A549 (cell line): ENCODE data around the gene BEST2. TPM values are rescaled to one million over a fixed set of nuclear protein-coding genes. Genes with fewer than 3 reads are reported as not detected.
A peak's percentile ranks its signal among the peaks of the same experiment; 100 is the strongest.

ENCODE experiments used
- ATAC-seq, 2 experiments: fragments of 200-7000 bp in 1 of 2; fragments of >200 bp in 1 of 2; cut with Nextera tagmentation in 1 of 2; cut with Tn5 transposase in 1 of 2; 3 replicates each; pipeline versions ENCODE4 v1.8.0 to v1.9.1; 2018 to 2020; ENCODE audit warnings: mild to moderate bottlenecking in 1 of 2, moderate library complexity in 1 of 2
- CTCF ChIA-PET: fragments of 300-600 bp; sonication (Branson Sonifier 250); formaldehyde crosslinking; extraction: SDS; loops from one replicate; lab custom pipeline; 2021; ENCODE audit warnings: antibody characterized with exemption, inconsistent platforms; lab: Yijun Ruan, JAX
- POLR2A ChIA-PET: fragments of 350-600 bp; formaldehyde crosslinking; extraction: SDS; loops from one replicate; lab custom pipeline; 2021; ENCODE audit warnings: antibody characterized with exemption, inconsistent platforms; lab: Yijun Ruan, JAX
- DNase-seq, 2 experiments: peaks; one replicate each; pipeline versions ENCODE4 v3.0.0 to v3.0.0-alpha.2; 2011 to 2016; ENCODE audit warnings: low read depth in 1 of 2, low spot score in 1 of 2
- FAIRE-seq: peaks from 2 replicates; lab custom pipeline; 2011; peaks lifted over from hg19 to GRCh38; lab: Jason Lieb, UNC
- H3K27ac ChIP-seq, 2 experiments: fragments of >200 bp; sonication (Bioruptor Twin); formaldehyde crosslinking; 3 replicates each; pipeline ENCODE4 v1.5.1; 2016 to 2017
- H3K4me1 ChIP-seq: fragments of >200 bp; sonication (Bioruptor Twin); formaldehyde crosslinking; 3 replicates; pipeline ENCODE4 v1.6.1; 2016
- H3K4me2 ChIP-seq: fragments of >200 bp; sonication (Bioruptor Twin); formaldehyde crosslinking; 3 replicates; pipeline ENCODE4 v1.6.1; 2016
- H3K4me3 ChIP-seq: fragments of >200 bp; sonication (Bioruptor Twin); formaldehyde crosslinking; 3 replicates; pipeline ENCODE4 v1.5.1; 2016
- H3K9me3 ChIP-seq: fragments of >200 bp; sonication (Bioruptor Twin); formaldehyde crosslinking; 3 replicates; pipeline ENCODE4 v1.6.1; 2016
- ATOH8 ChIP-seq: fragments of 250-450 bp; sonication (Bioruptor Pico); IDR thresholded peaks from 2 replicates; pipeline ENCODE4 v1.5.0; 2020; ENCODE audit warnings: low read depth, mild to moderate bottlenecking, moderate library complexity
- BHLHE40 ChIP-seq: IDR thresholded peaks from 2 replicates; pipeline ENCODE4 v1.6.1; 2012; ENCODE audit warnings: low read depth, low read length, inconsistent platforms
- CTCF ChIP-seq: fragments of >200 bp; sonication (Bioruptor Twin); formaldehyde crosslinking; IDR thresholded peaks from 3 replicates; pipeline ENCODE4 v1.5.1; 2016
- ELK1 ChIP-seq: fragments of 150-350 bp; IDR thresholded peaks from 2 replicates; pipeline ENCODE4 v1.6.1; 2014; ENCODE audit warnings: low read depth, mild to moderate bottlenecking, low read length
- EP300 ChIP-seq, 2 experiments: fragments of >200 bp; sonication (Bioruptor Twin); formaldehyde crosslinking; IDR thresholded peaks; 2 replicates in 1 of 2; 3 replicates in 1 of 2; pipeline ENCODE4 v1.6.1; 2016 to 2017
- ESRRA ChIP-seq: fragments of 150-350 bp; IDR thresholded peaks from 2 replicates; pipeline ENCODE4 v1.6.1; 2014; ENCODE audit warnings: mild to moderate bottlenecking, low read length, borderline replicate concordance
- FOSL2 ChIP-seq, 2 experiments: fragments of 450-650 bp in 1 of 2; fragments of >200 bp in 1 of 2; sonication (Bioruptor Twin) in 1 of 2; formaldehyde crosslinking; IDR thresholded peaks; 2 replicates each; pipeline versions ENCODE4 v1.5.0 to v1.6.1; 2016 to 2020; ENCODE audit warnings: mild to moderate bottlenecking in 1 of 2, moderate library complexity in 1 of 2
- FOXS1 ChIP-seq: fragments of 250-450 bp; sonication (Bioruptor Pico); IDR thresholded peaks from 2 replicates; pipeline ENCODE4 v1.5.0; 2020; ENCODE audit warnings: mild to moderate bottlenecking, moderate library complexity
- GATA3 ChIP-seq: IDR thresholded peaks from 2 replicates; pipeline ENCODE4 v1.6.1; 2012; ENCODE audit warnings: borderline replicate concordance
- HDAC2 ChIP-seq: fragments of 200-600 bp; sonication (generic); IDR thresholded peaks from 2 replicates; pipeline ENCODE4 v1.6.1; 2016
- HOXB5 ChIP-seq: fragments of 250-450 bp; sonication (Bioruptor Pico); IDR thresholded peaks from 2 replicates; pipeline ENCODE4 v1.5.0; 2020; ENCODE audit warnings: mild to moderate bottlenecking, moderate library complexity
- JUN ChIP-seq, 2 experiments: fragments of >200 bp; sonication (Bioruptor Twin); formaldehyde crosslinking; IDR thresholded peaks; 2 replicates in 1 of 2; 3 replicates in 1 of 2; pipeline ENCODE4 v1.6.1; 2016 to 2017
- KDM1A ChIP-seq: fragments of 200-600 bp; sonication (generic); IDR thresholded peaks from 2 replicates; pipeline ENCODE4 v1.6.1; 2016; ENCODE audit warnings: low read depth, mild to moderate bottlenecking
- MAFK ChIP-seq: fragments of 450-650 bp; IDR thresholded peaks from 2 replicates; pipeline ENCODE4 v1.6.1; 2014; ENCODE audit not compliant: partially characterized antibody
- MYC ChIP-seq: IDR thresholded peaks from 2 replicates; pipeline ENCODE4 v1.6.1; 2012; ENCODE audit warnings: mild to moderate bottlenecking, inconsistent platforms, low read length, improper control_type of control experiment, borderline replicate concordance
- PBX3 ChIP-seq: IDR thresholded peaks from 2 replicates; pipeline ENCODE4 v1.6.1; 2012
- POLR2A ChIP-seq: IDR thresholded peaks from 2 replicates; pipeline ENCODE4 v1.6.1; 2012; ENCODE audit warnings: mild to moderate bottlenecking, low read length
- RFX5 ChIP-seq: fragments of 450-650 bp; IDR thresholded peaks from 2 replicates; pipeline ENCODE4 v1.7.1; 2014; ENCODE audit warnings: antibody characterized with exemption, mild to moderate bottlenecking, moderate library complexity
- SMC3 ChIP-seq: fragments of >200 bp; sonication (Bioruptor Twin); formaldehyde crosslinking; IDR thresholded peaks from 3 replicates; pipeline ENCODE4 v1.6.1; 2018; ENCODE audit warnings: inconsistent platforms
- WGBS: methylation state at CpG from one replicate; pipeline ENCODE4 v1.1.6; 2017; ENCODE audit errors: missing lambda C conversion rate; 5-methylcytosine and 5-hydroxymethylcytosine counted together
- polyA plus RNA-seq, 4 experiments: library from polyadenylated mRNA; depleted of rRNA in 3 of 4; stranded (reverse); fragments of >200 nt; fragmentation: RNase III in 1 of 4; extraction: RNeasy Plus Mini Kit Qiagen cat#74134 plus additional on column Dnase treatment in 1 of 4; gene quantifications; 2 replicates in 3 of 4; 3 replicates in 1 of 4; pipeline ENCODE4 v1.2.3, GENCODE V29; 2011 to 2017
- TF ChIP-seq, protein P1 (sequence below): IDR thresholded peaks from 2 replicates; pipeline ENCODE4 v1.6.1; 2012
- TF ChIP-seq, protein P2 (sequence below): fragments of >200 bp; sonication (Bioruptor Twin); formaldehyde crosslinking; IDR thresholded peaks from 3 replicates; pipeline ENCODE4 v1.6.1; 2016

The BEST2 gene
- polyA plus RNA-seq, 2 of the 4 experiments (the other 2 are of a cell fraction): not detected

DNA sequence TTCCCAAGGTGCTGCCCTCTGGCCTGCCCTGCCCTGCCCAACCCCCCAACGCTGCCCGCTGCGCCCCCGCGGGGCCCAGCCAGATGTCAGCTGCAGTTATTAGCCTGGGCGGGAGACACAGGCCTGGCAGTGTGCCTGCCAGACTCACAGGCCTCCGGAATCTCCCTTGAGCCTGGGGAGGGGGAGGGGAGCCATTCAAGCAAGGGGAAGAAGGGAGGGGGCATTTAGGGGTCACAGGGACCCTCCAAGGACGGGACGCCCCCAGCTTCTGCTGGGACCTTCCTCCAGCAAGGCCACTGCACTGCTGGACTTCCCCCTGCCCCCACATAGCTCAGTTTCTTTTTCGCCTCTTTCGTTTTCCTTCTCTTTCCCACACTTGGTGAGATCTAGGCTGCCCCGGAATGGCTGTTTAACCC lies 37.1 kb downstream of the BEST2 start:
- Histone ChIP-seq H3K4me1 (peaks cover 63% of the 10 kb centered on the region), H3K9me3 (no peaks in the 10 kb centered on the region), H3K4me3 (peak overlapping the region; percentile 92), H3K27ac (peak overlapping the region; percentile 96 to 99), H3K4me2 (peak overlapping the region; percentile 99)
- POLR2A ChIA-PET: interaction anchor here (1.1 to 2.4 kb wide), 2 partner anchors 11 to 23 kb away, joined by 3 to 24 read pairs; no protein-coding TSS in a partner anchor
- DNase-seq: peak in 1 of 2 experiments; percentile 89
- CTCF ChIA-PET: interaction anchor here (1.0 to 5.0 kb wide), 5 partner anchors 11 to 31 kb away, joined by 3 to 58 read pairs (median 4); no protein-coding TSS in a partner anchor
- FAIRE-seq: no peak
- 1% methylated on average over 5 of the region's 12 CpGs for WGBS
- peak; percentile 82 for TF ChIP-seq ATOH8 (CRISPR knock-in tag)
- TF ChIP-seq SMC3: peak; percentile 33; the same call in 2 of the 3 replicates
- TF ChIP-seq FOXS1 (CRISPR knock-in tag): no peak
- TF ChIP-seq EP300 (IDR thresholded peaks at IDR 0.05): peak in 1 of 2 experiments; percentile 72; a peak in 2 of 5 replicates
- TF ChIP-seq PBX3: 0 out of 2 replicates have a peak, but pooled peaks have one; percentile 46
- peak; percentile 62 to 65; a peak in 3 of 5 replicates for TF ChIP-seq JUN (IDR thresholded peaks at IDR 0.05)
- TF ChIP-seq HDAC2: no peak
- TF ChIP-seq RFX5: no peak
- TF ChIP-seq GATA3: peak; percentile 72; the same call in 1 of the 2 replicates
- TF ChIP-seq, protein P1, sequence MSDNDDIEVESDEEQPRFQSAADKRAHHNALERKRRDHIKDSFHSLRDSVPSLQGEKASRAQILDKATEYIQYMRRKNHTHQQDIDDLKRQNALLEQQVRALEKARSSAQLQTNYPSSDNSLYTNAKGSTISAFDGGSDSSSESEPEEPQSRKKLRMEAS: peak; percentile 63; the same call in 1 of the 2 replicates
- peak; percentile 62; the same call in 1 of the 2 replicates for TF ChIP-seq ESRRA
- ATAC-seq: no peak

- Histone ChIP-seq H3K4me3 (peak overlapping the region; percentile 92), H3K9me3 (no peaks in the 10 kb centered on the region), H3K4me1 (peaks cover 59% of the 10 kb centered on the region), H3K4me2 (peak overlapping the region; percentile 99), H3K27ac (peak overlapping the region; percentile 96 to 99)
- no peak for FAIRE-seq
- ChIA-PET POLR2A (interaction anchor here (1.1 to 2.4 kb wide), 2 partner anchors 11 to 23 kb away, joined by 3 to 24 read pairs; no protein-coding TSS in a partner anchor), CTCF (interaction anchor here (0.8 to 5.0 kb wide), 5 partner anchors 12 to 58 kb away, joined by 3 to 58 read pairs (median 4); no protein-coding TSS in a partner anchor)
- peak in 1 of 2 experiments; percentile 5; a peak in 3 of 6 replicates for ATAC-seq
- 1% methylated on average over 9 of the region's 46 CpGs for WGBS
- peak in 1 of 2 experiments; percentile 53 for DNase-seq
- TF ChIP-seq POLR2A: 0 out of 2 replicates have a peak, but pooled peaks have one; percentile 1
- 0 out of 2 replicates have a peak, but pooled peaks have one; percentile 32 for TF ChIP-seq HDAC2
- TF ChIP-seq HOXB5 (CRISPR knock-in tag): 0 out of 2 replicates have a peak, but pooled peaks have one; percentile 25
- TF ChIP-seq JUN (IDR thresholded peaks at IDR 0.05): peak in 1 of 2 experiments; percentile 35; a peak in 3 of 5 replicates
- TF ChIP-seq MAFK: no peak
- TF ChIP-seq ESRRA: no peak
- TF ChIP-seq, protein P2, sequence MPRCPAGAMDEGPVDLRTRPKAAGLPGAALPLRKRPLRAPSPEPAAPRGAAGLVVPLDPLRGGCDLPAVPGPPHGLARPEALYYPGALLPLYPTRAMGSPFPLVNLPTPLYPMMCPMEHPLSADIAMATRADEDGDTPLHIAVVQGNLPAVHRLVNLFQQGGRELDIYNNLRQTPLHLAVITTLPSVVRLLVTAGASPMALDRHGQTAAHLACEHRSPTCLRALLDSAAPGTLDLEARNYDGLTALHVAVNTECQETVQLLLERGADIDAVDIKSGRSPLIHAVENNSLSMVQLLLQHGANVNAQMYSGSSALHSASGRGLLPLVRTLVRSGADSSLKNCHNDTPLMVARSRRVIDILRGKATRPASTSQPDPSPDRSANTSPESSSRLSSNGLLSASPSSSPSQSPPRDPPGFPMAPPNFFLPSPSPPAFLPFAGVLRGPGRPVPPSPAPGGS: 0 out of 3 replicates have a peak, but pooled peaks have one; percentile 33
Measured at GRCh38 chr19:12789098-12789903, 37.7 kb downstream of the BEST2 start.

DNA sequence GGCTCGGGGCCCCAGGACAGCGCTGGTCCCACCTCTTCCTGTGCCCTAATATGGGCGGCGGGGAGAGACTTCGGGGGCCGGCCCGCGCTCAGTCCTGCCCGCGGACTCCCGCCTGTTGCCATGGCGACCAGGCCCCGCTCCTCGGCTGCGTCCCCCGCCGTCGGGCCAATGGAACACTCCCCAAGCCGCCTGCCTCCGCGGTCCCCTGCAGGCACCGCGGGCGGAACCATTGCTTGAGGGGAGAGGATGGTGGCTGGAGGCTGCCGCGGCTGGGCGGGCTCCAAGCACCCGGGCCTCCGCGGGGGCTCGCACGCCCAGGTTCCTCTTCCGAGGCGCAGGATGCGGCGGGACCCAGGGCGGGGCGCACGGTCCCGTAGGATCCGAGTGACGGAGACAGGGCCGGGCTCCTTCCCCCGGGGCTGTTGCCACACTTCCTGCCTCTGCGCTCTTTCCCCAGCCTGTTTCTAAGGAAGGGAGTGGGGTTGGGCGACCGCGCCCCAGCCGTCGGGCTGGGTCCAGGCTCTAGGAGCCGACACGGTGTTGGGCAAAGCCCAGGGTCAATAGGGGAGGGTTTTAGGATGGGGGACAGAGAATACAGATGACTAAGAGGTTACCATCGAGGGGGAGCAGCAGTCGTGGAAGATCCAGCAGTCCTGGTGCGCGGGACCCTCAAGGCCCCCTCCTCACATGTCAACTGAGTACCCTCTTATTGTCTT lies 38.5 kb downstream of the BEST2 start:
- WGBS: 1% methylated on average over 12 of the region's 56 CpGs
- ChIA-PET CTCF (interaction anchor here (0.8 to 17.4 kb wide), 6 partner anchors 13 to 58 kb away, joined by 3 to 901 read pairs (median 6); partner anchors contain the start of gene HOOK2), POLR2A (interaction anchor here (1.1 to 6.5 kb wide), 3 partner anchors 12 to 24 kb away, joined by 3 to 122 read pairs (median 24); no protein-coding TSS in a partner anchor)
- Histone ChIP-seq H3K4me2 (peak overlapping the region; percentile 99), H3K4me1 (peaks cover 59% of the 10 kb centered on the region), H3K4me3 (peak overlapping the region; percentile 92), H3K9me3 (no peaks in the 10 kb centered on the region), H3K27ac (peak overlapping the region; percentile 96 to 99)
- ATAC-seq: peak; percentile 51 to 53
- no peak for FAIRE-seq
- peak; percentile 71 to 94 for DNase-seq
- 0 out of 2 replicates have a peak, but pooled peaks have one; percentile 45 for TF ChIP-seq MYC
- TF ChIP-seq EP300 (IDR thresholded peaks at IDR 0.05): 0 out of 5 replicates have a peak, but pooled peaks of 1 of the 2 experiments have one; percentile 10
- TF ChIP-seq ELK1: peak; percentile 62; the same call in 1 of the 2 replicates
- peak; percentile 56; the same call in 1 of the 2 replicates for TF ChIP-seq BHLHE40
- no peak for TF ChIP-seq CTCF
- 0 out of 2 replicates have a peak, but pooled peaks have one; percentile 35 for TF ChIP-seq HOXB5 (CRISPR knock-in tag)
- no peak for TF ChIP-seq FOSL2 (IDR thresholded peaks at IDR 0.05)
- peak; percentile 19; the same call in 1 of the 2 replicates for TF ChIP-seq FOSL2 (CRISPR knock-in tag; IDR thresholded peaks at IDR 0.05)
- TF ChIP-seq GATA3: peak; percentile 39; the same call in 1 of the 2 replicates
- no peak for TF ChIP-seq KDM1A
- 0 out of 2 replicates have a peak, but pooled peaks have one; percentile 9 for TF ChIP-seq POLR2A
